Activated B cell treated with CpG ODN at 0.5 μM for 24 hours (primary cell): ENCODE measurements around the gene RNF25. TPM values are rescaled to one million over a fixed set of nuclear protein-coding genes. Genes with fewer than 3 reads are reported as not detected.

Experiments
- ATAC-seq: fragments of 200-7000 bp; cut with Tn5 transposase; one replicate; pipeline ENCODE4 v1.10.0; 2021; ENCODE audit warnings: low read depth, mild to moderate bottlenecking, moderate library complexity
- CTCF ChIA-PET: fragments of 350-600 bp; sonication (Branson Sonifier 250); formaldehyde crosslinking; loops from one replicate; lab custom pipeline; 2021; ENCODE audit warnings: antibody characterized with exemption; lab: Charles Lee
- POLR2A ChIA-PET: fragments of 350-600 bp; sonication (Branson Sonifier 250); formaldehyde crosslinking; loops from one replicate; lab custom pipeline; 2021; ENCODE audit warnings: antibody characterized with exemption; lab: Charles Lee
- DNase-seq: peaks from one replicate; pipeline ENCODE4 v3.0.0; 2022
- H3K27ac Mint-ChIP-seq: one replicate; pipeline ENCODE4 v1.8.0; 2020; ENCODE audit warnings: mixed read lengths
- H3K27me3 Mint-ChIP-seq: one replicate; pipeline ENCODE4 v1.8.0; 2021; ENCODE audit warnings: mixed read lengths
- H3K36me3 Mint-ChIP-seq: one replicate; pipeline ENCODE4 v1.8.0; 2021; ENCODE audit warnings: low read depth, mixed read lengths
- H3K4me1 Mint-ChIP-seq: one replicate; pipeline ENCODE4 v1.8.0; 2021; ENCODE audit warnings: mixed read lengths
- H3K4me3 Mint-ChIP-seq: one replicate; pipeline ENCODE4 v1.8.0; 2020; ENCODE audit warnings: mild to moderate bottlenecking, mixed read lengths
- H3K9me3 Mint-ChIP-seq: one replicate; pipeline ENCODE4 v1.8.0; 2020; ENCODE audit warnings: mixed read lengths
- intact Hi-C: fragments of 100-400 bp; cut with micrococcal nuclease; formaldehyde crosslinking; loops from one replicate; pipeline ENCODE4 v1.15.1; 2024
- total RNA-seq: library from RNA; stranded (reverse); gene quantifications from 2 replicates; pipeline ENCODE4 v1.2.3, GENCODE V29; 2022
- TF ChIP-seq, protein P1 (sequence below): fragments of 200-600 bp; IDR thresholded peaks from one replicate; pipeline ENCODE4 v1.8.0; 2022; ENCODE audit warnings: antibody characterized with exemption, mild to moderate bottlenecking

Gene RNF25
- total RNA-seq, 1 donor from 2014 or later = 35.1 TPM

GRCh38 chr2:218662827-218663226 is 9.0 kb downstream of the RNF25 start:
- Mint-ChIP-seq H3K9me3 (no peaks in the 10 kb centered on the region), H3K4me3 (no peak overlapping the region), H3K4me1 (peaks cover 25% of the 10 kb centered on the region), H3K36me3 (peaks cover 74% of the 10 kb centered on the region), H3K27ac (no peak overlapping the region), H3K27me3 (no peaks in the 10 kb centered on the region)
- intact Hi-C loops = no loop called here
- DNase-seq = no peak
- CTCF ChIA-PET = interaction anchor here (0.5 kb wide), 1 partner anchor 548 kb away, joined by 3 read pairs; no protein-coding TSS in a partner anchor
- TF ChIP-seq, protein P1, sequence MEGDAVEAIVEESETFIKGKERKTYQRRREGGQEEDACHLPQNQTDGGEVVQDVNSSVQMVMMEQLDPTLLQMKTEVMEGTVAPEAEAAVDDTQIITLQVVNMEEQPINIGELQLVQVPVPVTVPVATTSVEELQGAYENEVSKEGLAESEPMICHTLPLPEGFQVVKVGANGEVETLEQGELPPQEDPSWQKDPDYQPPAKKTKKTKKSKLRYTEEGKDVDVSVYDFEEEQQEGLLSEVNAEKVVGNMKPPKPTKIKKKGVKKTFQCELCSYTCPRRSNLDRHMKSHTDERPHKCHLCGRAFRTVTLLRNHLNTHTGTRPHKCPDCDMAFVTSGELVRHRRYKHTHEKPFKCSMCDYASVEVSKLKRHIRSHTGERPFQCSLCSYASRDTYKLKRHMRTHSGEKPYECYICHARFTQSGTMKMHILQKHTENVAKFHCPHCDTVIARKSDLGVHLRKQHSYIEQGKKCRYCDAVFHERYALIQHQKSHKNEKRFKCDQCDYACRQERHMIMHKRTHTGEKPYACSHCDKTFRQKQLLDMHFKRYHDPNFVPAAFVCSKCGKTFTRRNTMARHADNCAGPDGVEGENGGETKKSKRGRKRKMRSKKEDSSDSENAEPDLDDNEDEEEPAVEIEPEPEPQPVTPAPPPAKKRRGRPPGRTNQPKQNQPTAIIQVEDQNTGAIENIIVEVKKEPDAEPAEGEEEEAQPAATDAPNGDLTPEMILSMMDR = no peak
- no peak for ATAC-seq
- POLR2A ChIA-PET = no interaction called here

DNA sequence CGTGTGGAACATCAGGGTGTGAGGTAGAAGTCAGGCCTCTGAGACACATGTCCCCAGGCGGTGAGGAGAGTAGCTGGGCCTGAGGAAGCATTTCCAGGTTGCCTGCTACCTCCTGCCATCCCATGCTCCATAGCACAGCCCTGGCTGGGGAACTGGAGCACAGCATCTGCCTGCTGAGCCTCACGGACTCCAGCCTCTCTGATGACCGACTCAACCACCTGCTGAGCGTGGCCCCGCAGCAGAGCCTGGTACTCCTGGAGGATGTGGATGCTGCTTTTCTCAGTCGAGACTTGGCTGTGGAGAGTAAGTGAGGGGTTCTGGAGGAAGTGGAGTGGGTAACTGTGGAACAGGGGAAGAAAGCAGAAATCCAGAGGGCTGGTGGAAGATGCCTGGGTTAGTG is 9.4 kb downstream of the RNF25 start:
- H3K27me3 Mint-ChIP-seq = no peaks in the 10 kb centered on the region
- H3K4me3 Mint-ChIP-seq = no peak overlapping the region
- POLR2A ChIA-PET = no interaction called here
- no peak for ATAC-seq
- H3K27ac Mint-ChIP-seq = no peak overlapping the region
- H3K4me1 Mint-ChIP-seq = peaks cover 28% of the 10 kb centered on the region
- no peak for DNase-seq
- intact Hi-C loops = no loop called here
- TF ChIP-seq, protein P1 = no peak
- H3K9me3 Mint-ChIP-seq = no peaks in the 10 kb centered on the region
- CTCF ChIA-PET = no interaction called here
- peaks cover 71% of the 10 kb centered on the region for H3K36me3 Mint-ChIP-seq

DNA sequence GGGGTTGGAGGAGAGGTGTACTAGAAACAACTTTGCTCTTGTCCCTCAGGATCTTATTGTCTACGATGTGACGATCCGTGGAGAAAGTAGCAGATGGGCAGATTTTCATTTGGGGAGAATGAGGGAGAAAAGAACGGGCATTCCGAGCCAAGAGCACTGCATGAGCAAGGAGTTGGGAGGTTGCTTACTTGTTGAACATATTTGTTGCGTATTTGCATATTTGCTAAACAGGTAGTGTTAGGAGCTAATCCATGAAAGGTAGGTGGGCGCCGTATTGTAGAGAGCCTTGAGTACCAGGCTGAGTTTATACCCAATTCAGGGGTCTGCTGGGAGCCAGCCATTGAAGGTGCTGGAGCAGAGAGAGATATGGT is 11.8 kb downstream of the RNF25 start:
- Mint-ChIP-seq H3K36me3 (peaks cover 68% of the 10 kb centered on the region), H3K4me3 (peak overlapping the region; percentile 99)
- POLR2A ChIA-PET = interaction anchor here (0.6 to 4.7 kb wide), 11 partner anchors 7 to 728 kb away, joined by 3 to 61 read pairs (median 6); partner anchors contain the start of genes DNPEP, RNF25, STK36 and TTLL4

DNA sequence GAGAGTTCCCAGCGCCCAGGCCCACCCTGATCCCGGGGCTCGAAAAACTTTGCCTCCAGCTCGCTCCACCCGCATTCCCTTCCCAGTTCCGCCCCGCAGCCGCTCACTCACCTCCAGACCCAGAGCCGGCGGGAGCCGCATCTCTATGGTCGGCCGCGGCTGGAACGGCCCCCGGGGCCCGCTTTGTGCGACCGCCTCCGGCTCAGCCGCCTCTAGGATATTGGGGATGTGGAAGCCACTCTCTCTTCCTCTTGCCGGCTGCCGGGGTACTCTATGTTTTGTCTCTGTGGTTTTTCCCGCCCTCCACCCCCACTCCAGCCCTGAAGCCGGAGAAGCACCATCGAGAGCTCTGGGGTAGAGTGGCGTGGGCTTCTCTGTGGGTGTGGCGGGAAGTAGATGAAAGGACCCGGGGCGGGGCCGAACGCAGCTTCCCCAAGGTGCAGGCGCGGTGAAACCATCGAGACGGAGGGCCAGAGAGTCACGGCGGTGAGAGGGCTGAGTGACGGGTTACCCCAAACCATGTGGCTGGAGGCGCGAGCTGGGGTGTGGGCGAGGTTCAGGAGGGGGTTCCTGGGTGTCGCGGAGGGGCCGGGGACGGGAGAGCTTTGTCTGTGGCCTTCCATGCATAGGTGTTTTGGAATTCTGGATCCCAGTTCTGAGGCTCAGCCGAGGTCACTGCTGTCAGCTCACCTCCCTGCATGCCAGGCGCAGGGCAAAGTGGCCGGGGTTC is 12.4 kb downstream of the RNF25 start, which contains the start of the genes BCS1L and ZNF142:
Gene BCS1L (plus strand): TSS at position 426 of the 730 bp plus-strand sequence. CDS start 1,305 bp downstream, outside the sequence.
Gene ZNF142 (minus strand): TSS at position 366 of the 730 bp plus-strand sequence. CDS start 3,194 bp downstream, outside the sequence.
- H3K36me3 Mint-ChIP-seq = peaks cover 68% of the 10 kb centered on the region
- DNase-seq (peak; percentile 85), ATAC-seq (peak; percentile 96)
- peak within 1 kb of the TSS; percentile 99 for H3K4me3 Mint-ChIP-seq
- H3K4me1 Mint-ChIP-seq = peaks cover 31% of the 10 kb centered on the region
- H3K9me3 Mint-ChIP-seq = no peaks in the 10 kb centered on the region
- no peaks in the 10 kb centered on the region for H3K27me3 Mint-ChIP-seq
- intact Hi-C loops = loop anchor here (1.0 to 5.0 kb wide), 10 partner anchors 11 to 518 kb away; partner anchors contain the start of genes AAMP, CNOT9, CNPPD1 and PNKD
- TF ChIP-seq, protein P1 = no peak
- POLR2A ChIA-PET = interaction anchor here (0.5 to 4.7 kb wide), 19 partner anchors 8 to 728 kb away, joined by 3 to 61 read pairs (median 4); partner anchors contain the start of genes DNPEP, RNF25, STK36 and TTLL4
- peak within 1 kb of the TSS; percentile 93 for H3K27ac Mint-ChIP-seq
- CTCF ChIA-PET = interaction anchor here (0.9 to 3.1 kb wide), 11 partner anchors 9 to 253 kb away, joined by 3 to 27 read pairs (median 4); partner anchors contain the start of genes RNF25, STK36 and TTLL4

More for the DNA sequence above, 11.8 kb downstream of the RNF25 start:
- CTCF ChIA-PET = interaction anchor here (0.9 to 3.1 kb wide), 9 partner anchors 10 to 253 kb away, joined by 3 to 27 read pairs (median 10); partner anchors contain the start of genes RNF25, STK36 and TTLL4
- TF ChIP-seq, protein P1 = no peak
- no peaks in the 10 kb centered on the region for H3K27me3 Mint-ChIP-seq
- intact Hi-C loops = loop anchor here (1.0 to 5.0 kb wide), 10 partner anchors 12 to 517 kb away; partner anchors contain the start of genes AAMP, CNOT9, CNPPD1 and PNKD
- DNase-seq (no peak), ATAC-seq (no peak)
- H3K9me3 Mint-ChIP-seq = no peaks in the 10 kb centered on the region
- H3K27ac Mint-ChIP-seq = peak overlapping the region; percentile 93
- H3K4me1 Mint-ChIP-seq = peaks cover 31% of the 10 kb centered on the region
